Stimulated activated CD4-positive, alpha-beta T cell treated with anti-CD3 and anti-CD28 coated beads, TNF-alpha, amount 100 ng/mL, for 4 hours (primary cell): ENCODE data around the gene NAXD.
"Not testable (repeated sequence)": the region's sequence is repeated elsewhere in the genome, so short reads cannot be mapped to it uniquely, and the experiment has no call there.

Experiments used
- DNase-seq, 3 experiments: peaks; one replicate each; pipeline ENCODE4 v3.0.0-alpha.2; 2020; ENCODE audit warnings: low read depth in 3 of 3

NAXD gene

DNA sequence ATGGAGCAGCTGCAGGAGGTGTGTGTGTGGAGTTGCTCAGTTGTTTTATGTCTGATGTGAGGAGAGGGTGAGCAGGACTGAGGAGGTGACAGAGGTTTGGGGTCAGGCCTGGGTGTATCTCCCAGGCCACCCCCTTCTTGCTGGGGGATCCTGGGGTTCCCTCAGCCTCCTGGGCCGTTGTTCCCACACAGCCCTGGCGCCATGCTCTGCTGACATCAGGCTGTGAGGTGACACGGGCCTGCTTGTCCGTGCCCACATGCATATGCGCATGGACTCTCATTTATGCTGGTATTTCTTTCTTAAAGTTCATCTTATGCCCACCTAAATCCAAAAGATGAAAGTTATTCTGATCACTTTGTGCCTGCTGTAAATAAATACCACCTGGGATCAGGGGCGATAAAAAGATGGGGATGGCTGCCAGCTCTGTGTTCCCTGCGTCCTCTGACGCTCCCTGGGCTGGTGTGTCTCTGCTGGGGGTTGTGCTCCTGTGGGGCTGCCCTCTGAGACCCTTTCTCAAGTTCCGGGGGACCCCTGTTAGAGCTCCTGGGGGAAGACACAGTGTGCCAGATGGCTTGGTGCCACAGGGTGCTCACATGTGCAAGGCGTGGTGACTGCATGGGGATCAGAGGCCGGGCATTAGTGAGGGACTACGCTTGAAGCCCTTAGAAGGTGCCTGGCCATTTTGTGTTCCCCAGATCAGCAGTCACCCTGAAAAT, 12.6 kb downstream of the NAXD start:
- DNase-seq, result no peak

DNA sequence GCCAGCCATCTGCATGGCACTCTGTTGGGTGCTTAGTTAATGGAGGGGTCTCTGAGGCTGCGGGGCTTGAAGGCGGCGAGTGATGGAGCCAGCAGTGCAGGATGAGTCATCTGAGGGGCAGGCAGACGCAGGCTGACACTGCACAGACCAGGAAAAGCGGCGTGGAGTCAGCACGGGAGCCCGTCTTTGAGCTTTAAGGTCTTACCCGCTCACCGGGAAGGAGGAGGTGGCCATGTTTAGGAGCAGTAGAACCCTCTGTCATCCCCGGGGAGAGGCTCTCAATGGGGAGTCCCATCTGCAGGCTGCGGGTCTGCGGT, 13.1 kb downstream of the NAXD start:
- no peak for DNase-seq

DNA sequence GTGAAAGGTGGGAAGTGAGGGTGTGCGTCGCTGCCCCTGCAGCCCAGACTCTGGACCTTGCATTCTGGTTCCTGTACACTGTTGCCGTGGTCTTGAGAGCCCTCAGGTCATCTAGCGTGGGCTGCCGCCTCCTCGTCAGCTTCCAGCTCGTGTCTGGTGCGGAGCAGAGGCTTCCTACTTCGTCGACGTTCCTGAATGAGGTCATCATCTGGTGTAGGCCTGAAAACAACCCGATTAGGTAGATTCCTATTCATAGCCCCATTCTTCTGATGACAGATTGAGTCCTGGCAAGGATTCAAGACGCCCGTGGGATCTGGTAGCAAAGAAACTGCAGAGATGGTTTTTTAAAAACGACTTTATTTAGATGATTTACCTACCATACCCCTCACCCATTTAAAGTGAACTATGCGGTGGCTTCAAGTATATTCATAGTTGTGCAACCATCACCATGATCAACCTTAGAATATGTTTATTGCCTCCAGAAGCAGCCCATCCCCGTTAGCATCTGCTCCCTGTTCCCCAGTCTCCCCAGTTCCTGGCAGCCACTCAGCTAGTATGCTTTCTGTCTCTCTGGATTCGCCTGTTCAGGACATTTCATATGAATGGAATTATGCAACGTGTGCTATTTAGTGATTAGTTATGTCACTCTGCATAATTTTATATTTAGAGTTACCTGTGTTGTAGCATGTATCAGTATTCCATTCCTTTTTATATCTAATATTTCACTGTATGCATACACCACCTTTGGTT, 13.8 kb downstream of the NAXD start:
- DNase-seq, result no peak

DNA sequence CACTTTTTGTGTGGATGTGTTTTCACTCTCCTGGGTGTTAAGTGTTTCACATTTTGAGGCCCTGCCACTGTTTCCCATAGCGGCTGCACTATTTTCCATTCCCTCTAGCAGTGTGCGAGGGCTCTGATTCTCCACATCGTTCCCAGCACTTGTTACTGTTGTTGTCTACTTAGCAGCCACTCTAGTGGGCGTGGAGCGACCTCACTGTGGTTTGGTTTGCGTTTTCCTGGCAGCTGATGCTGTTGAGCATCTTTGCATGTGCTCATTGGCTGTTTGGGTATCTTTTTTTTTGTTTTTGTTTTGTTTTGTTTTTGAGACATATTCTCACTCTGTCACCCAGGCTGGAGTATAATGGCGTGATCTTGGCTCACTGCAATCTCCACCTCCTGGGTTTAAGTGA, 14.4 kb downstream of the NAXD start:
- DNase-seq, result no peak

DNA sequence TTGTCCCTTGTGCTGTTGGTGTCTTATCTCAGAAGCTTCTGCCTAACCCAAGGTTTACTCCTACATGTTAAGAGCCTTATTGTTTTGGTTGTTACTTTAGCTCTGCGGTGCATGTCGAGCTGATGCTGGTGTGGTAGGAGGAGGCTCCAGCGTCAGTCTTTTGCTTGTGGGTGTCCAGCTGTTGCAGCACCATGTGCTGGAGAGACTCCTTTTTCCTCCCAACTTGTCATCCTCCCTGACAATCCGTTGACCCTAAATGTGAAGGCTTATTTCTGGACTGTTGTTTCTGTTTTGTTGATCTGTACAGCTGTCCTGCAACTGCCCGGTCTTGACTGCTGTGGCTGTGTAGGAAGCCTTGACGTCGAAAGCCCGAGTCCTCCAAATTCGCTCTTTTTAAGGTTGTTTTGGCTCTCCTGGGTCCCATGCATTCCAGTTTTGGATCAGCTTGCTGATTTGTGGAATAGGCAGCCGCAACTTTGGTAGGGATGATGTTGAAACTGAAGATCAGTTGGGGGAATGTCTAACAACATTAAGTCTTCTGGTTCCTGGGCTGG, 15.3 kb downstream of the NAXD start:
- DNase-seq, result no peak

DNA sequence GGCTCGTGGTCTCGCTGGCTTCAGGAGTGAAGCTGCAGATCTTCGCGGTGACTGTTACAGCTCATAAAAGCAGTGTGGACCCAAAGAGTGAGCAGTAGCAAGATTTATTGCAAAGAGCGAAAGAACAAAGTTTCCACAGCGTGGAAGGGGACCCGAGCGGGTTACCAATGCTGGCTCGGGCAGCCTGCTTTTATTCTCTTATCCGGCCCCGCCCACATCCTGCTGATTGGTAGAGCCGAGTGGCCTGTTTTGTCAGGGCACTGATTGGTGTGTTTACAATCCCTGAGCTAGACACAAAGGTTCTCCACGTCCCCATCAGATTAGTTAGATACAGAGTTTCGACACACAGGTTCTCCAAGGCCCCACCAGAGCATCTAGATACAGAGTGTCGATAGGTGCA, 16.9 kb downstream of the NAXD start:
- DNase-seq, result not testable (repeated sequence)

DNA sequence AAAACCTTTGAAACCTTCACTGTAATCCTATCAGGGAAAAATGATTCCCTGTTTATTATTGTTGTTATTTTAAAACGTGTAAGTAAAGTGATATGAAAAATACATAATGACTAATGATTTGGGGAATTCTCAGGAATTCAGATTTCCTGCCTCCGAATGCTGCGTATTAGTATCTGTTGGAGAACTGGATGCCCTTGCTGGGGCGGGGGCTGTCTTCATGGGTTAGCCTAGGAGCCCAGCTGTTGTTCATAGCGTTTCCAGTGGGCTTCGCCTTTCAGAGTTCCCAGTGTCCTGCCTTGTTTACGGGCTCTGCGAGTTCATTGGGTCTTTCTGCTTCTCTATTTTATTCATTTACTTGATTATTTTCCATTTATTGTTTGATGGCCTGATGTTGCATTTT, 18.4 kb downstream of the NAXD start:
- no peak for DNase-seq

DNA sequence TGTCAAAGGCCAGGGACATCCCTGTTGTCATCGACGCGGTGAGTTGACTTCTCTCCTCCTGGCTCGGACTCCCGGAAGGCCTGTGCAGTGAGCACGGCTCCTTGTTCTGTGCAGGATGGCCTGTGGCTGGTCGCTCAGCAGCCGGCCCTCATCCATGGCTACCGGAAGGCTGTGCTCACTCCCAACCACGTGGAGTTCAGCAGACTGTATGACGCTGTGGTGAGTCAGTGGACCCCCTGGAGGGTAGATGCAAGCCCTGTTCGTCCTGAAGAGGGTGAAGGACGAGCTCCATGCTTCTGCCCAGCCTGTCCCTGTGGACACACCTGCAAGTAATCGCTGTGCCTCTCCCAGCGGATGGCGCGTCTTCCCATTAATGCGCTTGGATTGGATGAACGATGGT, 19.2 kb downstream of the NAXD start:
- no peak for DNase-seq

DNA sequence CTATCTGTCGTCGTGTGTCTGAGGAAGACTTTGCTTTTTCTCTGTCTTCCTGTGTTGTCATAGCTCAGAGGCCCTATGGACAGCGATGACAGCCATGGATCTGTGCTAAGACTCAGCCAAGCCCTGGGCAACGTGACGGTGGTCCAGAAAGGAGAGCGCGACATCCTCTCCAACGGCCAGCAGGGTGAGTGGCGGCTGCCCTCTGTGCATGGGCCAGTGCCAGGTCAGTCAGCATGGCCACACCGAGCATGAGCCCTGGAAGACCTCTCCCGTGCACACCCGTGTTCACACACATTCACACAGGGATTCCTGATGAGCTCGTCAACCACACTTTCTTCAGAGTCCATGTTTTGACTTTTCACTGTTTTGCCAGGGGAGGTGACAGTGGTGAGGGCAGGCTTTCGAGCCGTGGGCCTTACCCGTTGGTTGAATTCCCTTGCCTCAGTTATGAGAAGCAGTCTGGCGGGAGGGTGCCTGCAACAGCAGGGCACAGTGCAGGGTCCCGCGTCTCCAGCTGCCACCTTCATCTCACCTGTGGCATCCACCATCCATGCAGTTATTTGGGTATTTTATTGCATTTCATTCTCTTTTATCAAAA, 20.2 kb downstream of the NAXD start:
- DNase-seq, result no peak

DNA sequence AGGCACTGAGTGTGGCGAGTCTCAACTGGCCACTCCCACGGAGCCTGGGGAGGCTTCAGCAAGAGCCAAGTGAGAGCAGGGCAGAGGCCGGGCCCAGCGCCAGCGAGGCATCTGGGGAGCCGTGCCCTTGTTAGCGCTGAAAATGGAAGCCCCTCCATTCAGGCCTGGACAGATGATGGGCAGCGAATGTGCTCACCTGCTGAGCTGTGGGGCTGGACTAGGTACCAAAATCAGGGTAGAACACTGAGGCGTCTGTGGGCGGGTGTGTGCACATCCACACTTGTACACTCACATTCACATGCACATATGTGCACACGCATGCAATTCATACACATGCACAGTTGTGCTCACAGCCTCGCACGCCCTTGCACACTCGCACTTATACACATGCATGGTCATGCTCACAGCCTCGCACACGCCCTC, 20.7 kb downstream of the NAXD start:
- DNase-seq, result no peak

DNA sequence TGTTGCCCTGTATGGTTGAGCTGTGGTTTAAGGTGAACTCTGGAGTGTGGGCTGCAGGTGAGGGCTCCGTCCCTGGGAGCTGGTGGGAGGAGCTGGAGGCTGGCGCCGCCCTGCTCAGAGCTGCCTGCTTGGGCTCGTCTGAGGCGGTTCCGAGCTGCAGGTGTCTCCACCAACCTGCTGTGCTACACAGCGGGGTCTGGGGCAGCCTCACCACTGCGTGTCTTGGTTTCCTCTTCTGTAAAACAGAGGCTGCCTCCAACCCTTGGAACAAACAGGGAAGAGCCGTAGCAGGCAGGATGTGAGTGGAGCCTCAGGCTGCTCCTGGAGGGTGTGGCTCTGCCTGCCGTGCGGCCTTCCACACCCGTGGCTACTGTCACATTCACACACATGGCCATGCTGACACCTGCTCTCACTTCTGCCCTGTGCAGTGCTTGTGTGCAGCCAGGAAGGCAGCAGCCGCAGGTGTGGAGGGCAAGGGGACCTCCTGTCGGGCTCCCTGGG, 21.4 kb downstream of the NAXD start:
- DNase-seq, result no peak

DNA sequence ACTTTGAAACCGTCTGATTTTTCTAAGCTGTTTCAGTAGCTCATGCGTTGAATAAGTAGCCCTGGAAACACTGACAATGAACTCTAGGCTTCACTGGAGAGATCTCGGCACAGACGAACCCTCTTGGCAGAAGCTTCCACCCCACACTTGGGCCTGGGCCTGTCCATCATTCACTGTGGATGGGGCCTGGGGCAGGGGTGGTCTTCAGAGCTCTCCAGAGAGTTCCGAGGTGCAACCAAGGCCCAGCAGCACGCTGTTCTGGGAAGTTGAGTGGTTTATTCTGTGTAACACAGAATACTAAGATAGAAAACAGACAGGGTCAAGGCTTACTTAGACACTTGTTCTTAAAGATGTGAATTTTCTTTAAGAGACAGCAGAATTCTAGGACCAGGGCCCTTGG, 21.9 kb downstream of the NAXD start:
- no peak for DNase-seq

DNA sequence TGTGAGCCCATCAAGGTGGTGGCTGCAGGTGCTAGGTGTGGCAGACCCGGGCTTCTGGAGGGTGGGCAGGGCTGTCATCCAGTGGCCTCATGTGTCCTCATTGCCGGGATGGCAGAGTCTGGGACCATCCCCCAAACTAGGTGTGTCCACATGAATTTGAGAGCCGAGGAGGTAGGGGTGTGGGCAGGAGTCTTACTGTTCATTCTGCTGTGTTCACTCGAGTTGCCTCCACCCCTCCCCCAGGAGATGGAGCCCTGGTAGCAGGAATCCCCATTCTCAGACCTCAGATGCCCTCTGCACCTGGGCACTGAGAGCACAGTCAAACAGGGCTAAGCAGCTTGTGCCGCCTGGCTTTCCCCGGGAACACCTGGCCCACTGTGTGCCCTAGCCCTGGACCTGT, 22.4 kb downstream of the NAXD start:
- no peak for DNase-seq

DNA sequence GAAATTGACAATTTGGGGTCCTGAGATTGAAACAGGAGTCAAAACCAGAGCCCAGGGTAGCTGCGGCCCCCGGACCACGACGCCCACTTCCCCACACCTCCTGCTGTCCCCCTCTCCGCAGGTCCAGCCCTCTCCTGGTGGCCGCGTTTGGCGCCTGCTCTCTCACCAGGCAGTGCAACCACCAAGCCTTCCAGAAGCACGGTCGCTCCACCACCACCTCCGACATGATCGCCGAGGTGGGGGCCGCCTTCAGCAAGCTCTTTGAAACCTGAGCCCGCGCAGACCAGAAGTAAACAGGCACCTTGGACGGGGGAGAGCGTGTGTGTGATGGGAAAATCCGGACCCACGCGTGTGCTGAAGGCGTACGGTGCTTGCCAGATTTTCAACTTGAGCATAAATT, 22.9 kb downstream of the NAXD start:
- DNase-seq, result no peak

DNA sequence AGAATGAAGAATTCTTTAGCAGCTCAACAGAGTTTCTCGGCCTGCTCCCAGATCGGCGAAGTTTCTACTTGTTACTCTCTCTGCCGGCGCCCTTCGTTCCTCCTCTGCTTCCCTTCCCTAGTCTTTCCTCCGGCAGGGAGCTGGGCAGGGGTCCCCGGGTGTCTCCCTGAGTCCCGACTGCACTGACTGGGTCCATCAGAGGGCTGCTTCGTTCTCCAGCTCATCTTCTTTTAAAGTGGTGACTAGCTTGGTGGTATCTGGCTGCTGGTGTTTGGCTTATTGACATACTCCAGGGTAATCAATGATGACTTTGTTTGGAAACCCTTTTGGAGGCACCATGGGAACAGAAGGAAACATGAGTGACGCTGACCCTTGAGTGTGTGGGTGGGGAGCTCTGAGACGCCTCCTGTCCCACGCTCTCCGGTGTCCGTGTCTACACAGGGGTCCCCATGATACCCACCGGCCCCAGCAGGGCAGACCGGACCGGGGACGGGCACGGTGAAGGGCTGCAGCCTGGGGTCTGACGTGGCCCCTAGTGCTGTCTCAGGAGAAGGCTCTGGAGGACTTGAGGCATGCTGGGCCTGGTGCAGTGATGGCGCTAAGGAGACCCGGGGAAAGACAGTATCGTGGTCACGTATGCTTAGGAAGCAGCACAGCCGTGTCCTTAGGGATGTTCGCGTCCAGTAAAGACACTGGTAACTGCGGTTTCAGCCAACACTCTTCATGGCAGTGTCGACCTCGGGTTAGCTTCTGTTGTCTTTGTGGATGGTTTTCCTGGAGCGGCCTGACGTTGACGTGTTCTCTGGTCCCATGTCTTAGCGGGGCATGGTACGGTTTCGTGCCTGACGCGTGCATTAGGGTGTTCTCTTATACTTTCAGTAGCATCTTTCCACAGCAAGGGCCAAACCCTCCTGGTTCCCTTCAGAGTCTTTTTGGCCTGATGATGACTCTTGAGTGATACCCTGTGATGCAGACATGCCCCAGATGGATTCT, 23.8 kb downstream of the NAXD start:
- DNase-seq, result no peak

DNA sequence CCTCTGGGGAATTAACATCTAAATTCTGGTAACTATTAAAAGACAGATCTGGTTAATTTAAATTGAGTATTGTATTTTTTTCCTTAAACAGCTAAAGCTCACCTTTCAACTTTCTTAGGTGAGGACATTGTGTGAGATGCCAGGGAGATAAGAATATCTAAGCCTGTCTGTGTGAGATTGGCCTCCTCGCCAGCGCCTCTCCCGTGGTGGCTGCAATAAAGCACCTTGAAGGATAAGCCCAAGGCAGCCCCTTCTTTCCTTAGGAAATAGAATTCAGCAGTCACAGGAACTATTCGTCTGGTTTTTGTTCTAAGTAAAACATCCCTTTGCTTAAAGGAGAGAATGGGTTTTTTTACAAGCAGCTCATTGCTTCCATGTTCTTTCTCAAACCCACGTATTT, 24.6 kb downstream of the NAXD start:
- no peak for DNase-seq

DNA sequence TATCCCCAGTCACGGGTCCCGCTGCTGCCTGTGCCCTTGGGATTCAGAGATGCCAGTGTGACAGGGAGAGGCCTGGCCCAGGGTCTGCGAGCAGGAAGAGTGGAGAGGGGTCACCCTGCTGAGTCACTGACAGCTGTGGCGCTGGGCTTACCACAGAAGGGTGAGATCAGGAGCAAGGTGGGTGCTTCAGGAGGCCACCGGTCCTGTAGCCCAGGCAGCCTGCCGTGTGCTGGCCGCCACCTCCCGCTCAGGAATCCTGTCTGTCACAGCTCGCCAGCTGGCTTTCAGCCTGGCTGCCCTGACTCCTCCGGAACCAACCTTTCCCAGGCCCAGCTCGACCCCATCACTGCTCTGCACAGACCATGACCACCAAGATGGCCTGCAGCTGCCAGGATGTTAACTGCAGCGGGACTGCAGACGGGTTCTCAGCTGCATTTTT, 25.3 kb downstream of the NAXD start:
- no peak for DNase-seq

DNA sequence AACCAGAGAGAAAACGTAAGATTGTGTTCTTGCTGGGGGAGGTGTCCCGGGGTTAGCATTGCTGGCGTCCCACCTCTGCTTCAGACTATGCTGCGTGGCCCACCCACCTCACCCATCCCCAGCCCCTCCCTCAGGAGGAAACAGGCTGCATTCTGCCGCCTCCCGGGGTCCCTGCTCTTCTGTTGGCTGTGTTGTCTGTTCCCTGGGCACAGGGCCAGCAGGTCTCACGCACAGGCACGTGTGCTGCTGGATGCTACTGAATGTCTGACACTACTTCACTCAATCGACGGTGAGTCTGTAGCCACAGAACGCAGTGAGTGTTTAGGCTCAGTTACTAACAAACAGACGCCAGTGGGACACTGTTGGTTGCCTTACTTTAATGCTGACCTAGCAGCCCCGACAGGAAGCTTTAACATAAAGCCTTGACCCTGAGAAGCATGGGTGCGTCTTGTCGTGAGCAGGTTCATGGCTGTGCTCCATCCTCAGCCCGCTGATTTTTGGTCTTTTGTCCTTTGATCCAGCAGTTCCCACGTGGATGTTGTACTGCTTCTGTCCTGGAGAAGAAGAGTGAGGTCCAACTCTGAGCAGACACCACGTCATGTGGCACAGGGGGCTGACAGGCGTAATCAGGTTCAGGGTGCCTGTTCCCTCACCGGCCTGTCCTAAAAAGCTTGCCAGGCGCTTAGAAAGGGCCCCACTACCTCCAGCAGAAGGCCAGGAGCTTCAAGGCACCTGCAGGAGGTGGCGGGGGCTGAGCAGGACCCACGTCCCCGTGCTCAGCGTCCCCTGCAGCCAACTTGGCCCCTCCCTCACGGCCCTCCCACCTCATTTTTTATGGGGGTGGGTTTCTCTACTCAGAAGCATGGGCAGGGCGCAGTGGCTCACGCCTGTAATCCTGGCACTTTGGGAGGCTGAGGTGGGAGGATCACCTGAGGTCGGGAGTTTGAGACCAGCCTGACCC, 26.0 kb downstream of the NAXD start:
- no peak for DNase-seq

DNA sequence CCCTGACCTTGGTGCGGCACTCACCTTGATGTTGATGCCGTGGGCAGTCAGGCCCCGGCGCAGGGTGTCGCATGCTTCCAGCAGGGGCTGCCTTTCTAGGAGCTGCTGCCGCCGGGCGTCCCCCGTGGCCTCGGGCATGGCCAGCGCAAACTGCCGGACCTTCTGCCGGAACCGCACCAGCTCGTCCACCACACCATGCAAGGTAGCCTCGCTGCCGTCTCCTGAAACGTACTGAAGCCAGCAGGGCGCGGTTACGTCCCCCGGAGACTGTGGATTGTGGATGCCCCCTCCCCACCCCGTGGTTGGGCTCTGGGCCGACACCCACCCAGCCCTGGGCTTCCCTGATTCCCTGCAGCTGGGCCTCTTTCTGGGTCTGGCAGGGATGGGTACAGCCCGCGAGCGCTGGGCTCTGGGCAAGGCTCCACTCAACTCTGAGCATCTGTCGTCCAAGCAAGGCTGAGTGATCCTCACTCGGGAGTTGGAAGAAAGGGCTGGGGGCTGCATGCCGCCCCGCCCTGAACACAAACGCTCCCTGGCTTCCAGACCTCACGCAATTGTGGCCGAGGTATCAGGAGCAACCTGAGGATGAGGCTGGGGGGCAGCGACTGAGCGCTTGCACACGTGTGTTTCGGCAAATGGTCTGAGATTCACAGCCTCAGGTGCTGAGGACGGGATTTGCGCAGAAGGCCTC, 27.1 kb downstream of the NAXD start:
- no peak for DNase-seq

DNA sequence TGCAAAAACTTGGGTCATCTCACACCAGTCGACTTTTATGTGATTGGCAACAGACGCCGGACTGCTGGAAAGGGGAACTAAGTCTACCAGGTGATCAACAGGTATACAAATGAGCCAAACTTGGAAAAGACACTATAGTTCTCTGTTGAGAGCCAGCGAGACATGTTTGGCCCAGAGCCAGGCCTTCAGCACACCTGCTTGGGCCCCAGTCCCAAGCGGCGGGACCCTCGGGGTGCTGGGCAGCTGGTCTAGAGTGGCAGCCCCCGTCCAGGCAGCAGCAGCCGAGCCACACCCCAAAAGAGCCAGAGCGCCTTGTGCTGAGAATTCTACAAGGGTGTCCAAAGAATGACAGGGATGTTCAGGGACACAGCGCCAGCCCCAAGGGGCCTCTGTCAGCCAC, 28.0 kb downstream of the NAXD start:
- DNase-seq, result no peak
